ENCODE results near the gene HLF. TPM values are rescaled to one million over a fixed set of nuclear protein-coding genes. Genes with fewer than 3 reads are reported as not detected.

The HLF gene
- total and polyA plus RNA-seq, 2 experiments from 2014 or later: 0.28 TPM; not detected in 1

DNA sequence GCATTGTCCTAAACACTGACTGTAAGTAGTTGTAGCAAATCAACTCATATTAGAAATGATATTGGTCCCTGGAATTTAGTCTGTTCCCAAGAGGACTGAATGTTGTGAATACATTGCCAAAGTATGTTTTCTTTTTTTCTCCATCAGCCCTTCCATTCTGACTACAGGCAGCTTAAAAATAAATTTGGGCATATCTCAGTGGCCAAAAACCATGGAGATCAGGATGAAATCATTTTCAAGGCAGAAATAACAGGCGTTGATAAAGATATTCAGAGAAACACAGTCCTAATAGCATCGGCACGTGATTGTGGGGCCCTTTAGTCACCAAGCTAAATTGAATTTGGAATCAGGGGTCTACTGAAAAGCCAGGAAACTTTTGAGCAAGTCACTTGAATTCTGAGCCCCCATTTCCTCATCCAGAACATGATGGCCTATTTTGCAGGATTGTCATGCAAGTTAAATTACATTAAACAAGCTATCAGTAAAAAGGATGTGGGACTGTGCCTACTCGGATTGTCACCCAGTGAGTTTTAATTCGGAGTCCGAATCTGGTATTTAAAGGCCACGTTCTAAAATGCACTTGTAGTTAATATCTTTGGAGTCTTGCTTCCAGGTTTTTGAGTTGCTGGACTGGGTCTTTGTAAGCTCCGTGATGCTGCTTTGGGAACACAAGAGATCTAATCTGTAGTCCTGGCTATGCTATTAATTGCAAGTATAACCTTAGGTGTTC, 17.1 kb downstream of the HLF start (continued):
- TF ChIP-seq, protein P1, sequence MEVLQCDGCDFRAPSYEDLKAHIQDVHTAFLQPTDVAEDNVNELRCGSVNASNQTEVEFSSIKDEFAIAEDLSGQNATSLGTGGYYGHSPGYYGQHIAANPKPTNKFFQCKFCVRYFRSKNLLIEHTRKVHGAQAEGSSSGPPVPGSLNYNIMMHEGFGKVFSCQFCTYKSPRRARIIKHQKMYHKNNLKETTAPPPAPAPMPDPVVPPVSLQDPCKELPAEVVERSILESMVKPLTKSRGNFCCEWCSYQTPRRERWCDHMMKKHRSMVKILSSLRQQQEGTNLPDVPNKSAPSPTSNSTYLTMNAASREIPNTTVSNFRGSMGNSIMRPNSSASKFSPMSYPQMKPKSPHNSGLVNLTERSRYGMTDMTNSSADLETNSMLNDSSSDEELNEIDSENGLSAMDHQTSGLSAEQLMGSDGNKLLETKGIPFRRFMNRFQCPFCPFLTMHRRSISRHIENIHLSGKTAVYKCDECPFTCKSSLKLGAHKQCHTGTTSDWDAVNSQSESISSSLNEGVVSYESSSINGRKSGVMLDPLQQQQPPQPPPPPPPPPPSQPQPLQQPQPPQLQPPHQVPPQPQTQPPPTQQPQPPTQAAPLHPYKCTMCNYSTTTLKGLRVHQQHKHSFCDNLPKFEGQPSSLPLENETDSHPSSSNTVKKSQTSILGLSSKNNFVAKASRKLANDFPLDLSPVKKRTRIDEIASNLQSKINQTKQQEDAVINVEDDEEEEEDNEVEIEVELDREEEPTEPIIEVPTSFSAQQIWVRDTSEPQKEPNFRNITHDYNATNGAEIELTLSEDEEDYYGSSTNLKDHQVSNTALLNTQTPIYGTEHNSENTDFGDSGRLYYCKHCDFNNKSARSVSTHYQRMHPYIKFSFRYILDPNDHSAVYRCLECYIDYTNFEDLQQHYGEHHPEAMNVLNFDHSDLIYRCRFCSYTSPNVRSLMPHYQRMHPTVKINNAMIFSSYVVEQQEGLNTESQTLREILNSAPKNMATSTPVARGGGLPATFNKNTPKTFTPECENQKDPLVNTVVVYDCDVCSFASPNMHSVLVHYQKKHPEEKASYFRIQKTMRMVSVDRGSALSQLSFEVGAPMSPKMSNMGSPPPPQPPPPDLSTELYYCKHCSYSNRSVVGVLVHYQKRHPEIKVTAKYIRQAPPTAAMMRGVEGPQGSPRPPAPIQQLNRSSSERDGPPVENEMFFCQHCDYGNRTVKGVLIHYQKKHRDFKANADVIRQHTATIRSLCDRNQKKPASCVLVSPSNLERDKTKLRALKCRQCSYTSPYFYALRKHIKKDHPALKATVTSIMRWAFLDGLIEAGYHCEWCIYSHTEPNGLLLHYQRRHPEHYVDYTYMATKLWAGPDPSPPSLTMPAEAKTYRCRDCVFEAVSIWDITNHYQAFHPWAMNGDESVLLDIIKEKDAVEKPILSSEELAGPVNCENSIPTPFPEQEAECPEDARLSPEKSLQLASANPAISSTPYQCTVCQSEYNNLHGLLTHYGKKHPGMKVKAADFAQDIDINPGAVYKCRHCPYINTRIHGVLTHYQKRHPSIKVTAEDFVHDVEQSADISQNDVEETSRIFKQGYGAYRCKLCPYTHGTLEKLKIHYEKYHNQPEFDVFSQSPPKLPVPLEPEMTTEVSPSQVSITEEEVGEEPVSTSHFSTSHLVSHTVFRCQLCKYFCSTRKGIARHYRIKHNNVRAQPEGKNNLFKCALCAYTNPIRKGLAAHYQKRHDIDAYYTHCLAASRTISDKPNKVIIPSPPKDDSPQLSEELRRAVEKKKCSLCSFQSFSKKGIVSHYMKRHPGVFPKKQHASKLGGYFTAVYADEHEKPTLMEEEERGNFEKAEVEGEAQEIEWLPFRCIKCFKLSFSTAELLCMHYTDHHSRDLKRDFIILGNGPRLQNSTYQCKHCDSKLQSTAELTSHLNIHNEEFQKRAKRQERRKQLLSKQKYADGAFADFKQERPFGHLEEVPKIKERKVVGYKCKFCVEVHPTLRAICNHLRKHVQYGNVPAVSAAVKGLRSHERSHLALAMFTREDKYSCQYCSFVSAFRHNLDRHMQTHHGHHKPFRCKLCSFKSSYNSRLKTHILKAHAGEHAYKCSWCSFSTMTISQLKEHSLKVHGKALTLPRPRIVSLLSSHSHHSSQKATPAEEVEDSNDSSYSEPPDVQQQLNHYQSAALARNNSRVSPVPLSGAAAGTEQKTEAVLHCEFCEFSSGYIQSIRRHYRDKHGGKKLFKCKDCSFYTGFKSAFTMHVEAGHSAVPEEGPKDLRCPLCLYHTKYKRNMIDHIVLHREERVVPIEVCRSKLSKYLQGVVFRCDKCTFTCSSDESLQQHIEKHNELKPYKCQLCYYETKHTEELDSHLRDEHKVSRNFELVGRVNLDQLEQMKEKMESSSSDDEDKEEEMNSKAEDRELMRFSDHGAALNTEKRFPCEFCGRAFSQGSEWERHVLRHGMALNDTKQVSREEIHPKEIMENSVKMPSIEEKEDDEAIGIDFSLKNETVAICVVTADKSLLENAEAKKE (CRISPR knock-in tag; IDR thresholded peaks at IDR 0.05): no peak
- TF ChIP-seq, protein P2, sequence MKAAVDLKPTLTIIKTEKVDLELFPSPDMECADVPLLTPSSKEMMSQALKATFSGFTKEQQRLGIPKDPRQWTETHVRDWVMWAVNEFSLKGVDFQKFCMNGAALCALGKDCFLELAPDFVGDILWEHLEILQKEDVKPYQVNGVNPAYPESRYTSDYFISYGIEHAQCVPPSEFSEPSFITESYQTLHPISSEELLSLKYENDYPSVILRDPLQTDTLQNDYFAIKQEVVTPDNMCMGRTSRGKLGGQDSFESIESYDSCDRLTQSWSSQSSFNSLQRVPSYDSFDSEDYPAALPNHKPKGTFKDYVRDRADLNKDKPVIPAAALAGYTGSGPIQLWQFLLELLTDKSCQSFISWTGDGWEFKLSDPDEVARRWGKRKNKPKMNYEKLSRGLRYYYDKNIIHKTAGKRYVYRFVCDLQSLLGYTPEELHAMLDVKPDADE (IDR thresholded peaks at IDR 0.05): no peak
- TF ChIP-seq, protein P3, sequence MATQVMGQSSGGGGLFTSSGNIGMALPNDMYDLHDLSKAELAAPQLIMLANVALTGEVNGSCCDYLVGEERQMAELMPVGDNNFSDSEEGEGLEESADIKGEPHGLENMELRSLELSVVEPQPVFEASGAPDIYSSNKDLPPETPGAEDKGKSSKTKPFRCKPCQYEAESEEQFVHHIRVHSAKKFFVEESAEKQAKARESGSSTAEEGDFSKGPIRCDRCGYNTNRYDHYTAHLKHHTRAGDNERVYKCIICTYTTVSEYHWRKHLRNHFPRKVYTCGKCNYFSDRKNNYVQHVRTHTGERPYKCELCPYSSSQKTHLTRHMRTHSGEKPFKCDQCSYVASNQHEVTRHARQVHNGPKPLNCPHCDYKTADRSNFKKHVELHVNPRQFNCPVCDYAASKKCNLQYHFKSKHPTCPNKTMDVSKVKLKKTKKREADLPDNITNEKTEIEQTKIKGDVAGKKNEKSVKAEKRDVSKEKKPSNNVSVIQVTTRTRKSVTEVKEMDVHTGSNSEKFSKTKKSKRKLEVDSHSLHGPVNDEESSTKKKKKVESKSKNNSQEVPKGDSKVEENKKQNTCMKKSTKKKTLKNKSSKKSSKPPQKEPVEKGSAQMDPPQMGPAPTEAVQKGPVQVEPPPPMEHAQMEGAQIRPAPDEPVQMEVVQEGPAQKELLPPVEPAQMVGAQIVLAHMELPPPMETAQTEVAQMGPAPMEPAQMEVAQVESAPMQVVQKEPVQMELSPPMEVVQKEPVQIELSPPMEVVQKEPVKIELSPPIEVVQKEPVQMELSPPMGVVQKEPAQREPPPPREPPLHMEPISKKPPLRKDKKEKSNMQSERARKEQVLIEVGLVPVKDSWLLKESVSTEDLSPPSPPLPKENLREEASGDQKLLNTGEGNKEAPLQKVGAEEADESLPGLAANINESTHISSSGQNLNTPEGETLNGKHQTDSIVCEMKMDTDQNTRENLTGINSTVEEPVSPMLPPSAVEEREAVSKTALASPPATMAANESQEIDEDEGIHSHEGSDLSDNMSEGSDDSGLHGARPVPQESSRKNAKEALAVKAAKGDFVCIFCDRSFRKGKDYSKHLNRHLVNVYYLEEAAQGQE (IDR thresholded peaks at IDR 0.05; ENCODE audit: unreplicated experiment): no peak

All from GM23338 (cell line).